Astrocyte (in vitro differentiated cells and primary cell): ENCODE data around the gene DIP2B. TPM values are rescaled to one million over a fixed set of nuclear protein-coding genes. Genes with fewer than 3 reads are reported as not detected.
"Not testable (repeated sequence)": the region's sequence is repeated elsewhere in the genome, so short reads cannot be mapped to it uniquely, and the experiment has no call there.

Source experiments
- DNase-seq: peaks from one replicate; pipeline ENCODE4 v3.0.0-alpha.2; 2010; ENCODE audit warnings: low read depth
- FAIRE-seq: peaks from 2 replicates; lab custom pipeline; 2011; peaks lifted over from hg19 to GRCh38; lab: Jason Lieb, UNC
- H2AFZ ChIP-seq: 2 replicates; pipeline ENCODE4 v1.6.0; 2012; ENCODE audit warnings: low read depth, low read length, inconsistent platforms
- H3K27ac ChIP-seq: 2 replicates; pipeline ENCODE4 v1.5.1; 2011; ENCODE audit warnings: low read depth, low read length, inconsistent platforms
- H3K27me3 ChIP-seq: 2 replicates; pipeline ENCODE4 v1.6.0; 2011; ENCODE audit warnings: low read length, inconsistent platforms; ENCODE audit not compliant: insufficient read depth
- H3K36me3 ChIP-seq: 2 replicates; pipeline ENCODE4 v1.5.1; 2011; ENCODE audit warnings: low read length, inconsistent platforms; ENCODE audit not compliant: insufficient read depth
- H3K4me1 ChIP-seq: 2 replicates; pipeline ENCODE4 v1.5.1; 2011; ENCODE audit warnings: low read length, inconsistent platforms; ENCODE audit not compliant: insufficient read depth
- H3K4me2 ChIP-seq: 2 replicates; pipeline ENCODE4 v1.6.0; 2012; ENCODE audit warnings: low read length, inconsistent platforms
- H3K4me3 ChIP-seq: 2 replicates; pipeline ENCODE4 v1.5.1; 2011; ENCODE audit warnings: low read depth, mild to moderate bottlenecking, low read length, inconsistent platforms; ENCODE audit not compliant: insufficient read depth
- H3K79me2 ChIP-seq: 2 replicates; pipeline ENCODE4 v1.6.0; 2012; ENCODE audit warnings: mild to moderate bottlenecking, low read length, inconsistent platforms; ENCODE audit not compliant: insufficient read depth
- H3K9ac ChIP-seq: 2 replicates; pipeline ENCODE4 v1.6.0; 2012; ENCODE audit warnings: mild to moderate bottlenecking, low read length, inconsistent platforms
- H3K9me3 ChIP-seq: 2 replicates; pipeline ENCODE4 v1.5.1; 2012; ENCODE audit warnings: low read depth, mild to moderate bottlenecking, low read length, inconsistent platforms; ENCODE audit not compliant: insufficient read depth
- H4K20me1 ChIP-seq: 2 replicates; pipeline ENCODE4 v1.6.0; 2012; ENCODE audit warnings: low read length, inconsistent platforms; ENCODE audit not compliant: insufficient read depth
- H3K27ac Mint-ChIP-seq: one replicate; pipeline ENCODE4 v1.8.0; 2021; ENCODE audit warnings: mild to moderate bottlenecking, mixed read lengths; ENCODE audit not compliant: unreplicated experiment
- H3K27me3 Mint-ChIP-seq: one replicate; pipeline ENCODE4 v1.8.0; 2021; ENCODE audit warnings: low read depth, mixed read lengths; ENCODE audit not compliant: unreplicated experiment
- H3K36me3 Mint-ChIP-seq: one replicate; pipeline ENCODE4 v1.8.0; 2021; ENCODE audit warnings: low read depth, mixed read lengths; ENCODE audit not compliant: unreplicated experiment
- H3K4me1 Mint-ChIP-seq: one replicate; pipeline ENCODE4 v1.8.0; 2021; ENCODE audit warnings: low read depth, mixed read lengths; ENCODE audit not compliant: unreplicated experiment
- H3K4me3 Mint-ChIP-seq: one replicate; pipeline ENCODE4 v1.8.0; 2021; ENCODE audit warnings: mild to moderate bottlenecking, moderate library complexity, mixed read lengths; ENCODE audit not compliant: unreplicated experiment
- H3K9me3 Mint-ChIP-seq: one replicate; pipeline ENCODE4 v1.8.0; 2021; ENCODE audit warnings: mild to moderate bottlenecking, mixed read lengths; ENCODE audit not compliant: unreplicated experiment
- CTCF ChIP-seq: IDR thresholded peaks from 2 replicates; pipeline ENCODE4 v1.5.1; 2011; ENCODE audit warnings: low read depth, mild to moderate bottlenecking, inconsistent platforms, low read length, moderate library complexity; ENCODE audit not compliant: insufficient read depth
- EZH2 ChIP-seq: IDR thresholded peaks from 2 replicates; pipeline ENCODE4 v1.6.1; 2012; ENCODE audit warnings: mild to moderate bottlenecking, low read length, inconsistent platforms; ENCODE audit not compliant: insufficient read depth
- total RNA-seq: library from RNA; stranded (reverse); gene quantifications from 2 replicates; pipeline ENCODE4 v1.2.1, GENCODE V29; 2021

The DIP2B gene
- total RNA-seq, 1 donor from 2014 or later: 53.2 TPM

GRCh38 chr12:50768391-50768790 is 263.6 kb downstream of the DIP2B start:
- Histone ChIP-seq H3K79me2 (peaks cover 70% of the 10 kb centered on the region), H3K4me3 (no peak overlapping the region), H3K9ac (no peak overlapping the region), H2AFZ (no peak overlapping the region), H3K27ac (no peak overlapping the region), H3K4me2 (no peak overlapping the region), H3K36me3 (no peaks in the 10 kb centered on the region), H3K27me3 (no peaks in the 10 kb centered on the region), H3K4me1 (peaks cover 7% of the 10 kb centered on the region), H3K9me3 (no peaks in the 10 kb centered on the region), H4K20me1 (peaks cover 59% of the 10 kb centered on the region)
- no peak overlapping the region for H3K27ac Mint-ChIP-seq
- TF ChIP-seq EZH2: no peak
- TF ChIP-seq CTCF: no peak
- H3K36me3 Mint-ChIP-seq: peaks cover 4% of the 10 kb centered on the region
- DNase-seq: no peak
- no peaks in the 10 kb centered on the region for H3K9me3 Mint-ChIP-seq
- H3K4me3 Mint-ChIP-seq: no peak overlapping the region
- no peaks in the 10 kb centered on the region for H3K27me3 Mint-ChIP-seq
- peaks cover 12% of the 10 kb centered on the region for H3K4me1 Mint-ChIP-seq
- FAIRE-seq: no peak

GRCh38 chr12:50768813-50769212 is 264.0 kb downstream of the DIP2B start:
- not testable (repeated sequence) for H3K36me3 Mint-ChIP-seq, H3K9ac ChIP-seq, H3K27ac Mint-ChIP-seq, DNase-seq, H3K36me3 ChIP-seq, H3K27ac ChIP-seq, H3K4me1 ChIP-seq, H3K9me3 ChIP-seq, H3K27me3 Mint-ChIP-seq, H3K4me2 ChIP-seq, FAIRE-seq, H3K27me3 ChIP-seq, H3K4me3 Mint-ChIP-seq, H3K4me3 ChIP-seq, H3K9me3 Mint-ChIP-seq, H2AFZ ChIP-seq
- H3K4me1 Mint-ChIP-seq: peaks cover 12% of the 10 kb centered on the region
- Histone ChIP-seq H4K20me1 (peaks cover 59% of the 10 kb centered on the region), H3K79me2 (peaks cover 74% of the 10 kb centered on the region)

GRCh38 chr12:50771409-50771808 is 266.6 kb downstream of the DIP2B start:
- Mint-ChIP-seq H3K27me3 (no peaks in the 10 kb centered on the region), H3K4me3 (no peak overlapping the region), H3K4me1 (peaks cover 3% of the 10 kb centered on the region), H3K9me3 (no peaks in the 10 kb centered on the region), H3K27ac (no peak overlapping the region), H3K36me3 (peaks cover 6% of the 10 kb centered on the region)
- Histone ChIP-seq H3K4me3 (no peak overlapping the region), H2AFZ (no peak overlapping the region), H3K4me2 (no peak overlapping the region), H3K36me3 (no peaks in the 10 kb centered on the region), H3K4me1 (no peaks in the 10 kb centered on the region), H4K20me1 (peaks cover 43% of the 10 kb centered on the region), H3K27me3 (no peaks in the 10 kb centered on the region), H3K27ac (no peak overlapping the region), H3K9me3 (no peaks in the 10 kb centered on the region), H3K79me2 (peaks cover 75% of the 10 kb centered on the region), H3K9ac (no peak overlapping the region)
- TF ChIP-seq EZH2 (no peak), CTCF (no peak)
- no peak for DNase-seq
- no peak for FAIRE-seq
